PC-3 (cell line): ENCODE data around the gene CCSER2.

Experiments
- EZH2 ChIP-seq: fragments of 300-600 bp; sonication (generic); IDR thresholded peaks from one replicate; pipeline ENCODE4 v1.6.1; 2017; ENCODE audit warnings: antibody characterized with exemption, mild to moderate bottlenecking, low read length; ENCODE audit not compliant: unreplicated experiment
- EZH2phosphoT487 ChIP-seq: fragments of 300-600 bp; sonication (generic); IDR thresholded peaks from 2 replicates; pipeline ENCODE4 v1.6.1; 2018; ENCODE audit warnings: mild to moderate bottlenecking, antibody characterized with exemption, low read length, borderline replicate concordance
- TF ChIP-seq, protein P1 (sequence below): fragments of 300-600 bp; sonication (generic); conservative IDR thresholded peaks from 2 replicates; pipeline ENCODE4 v1.5.1; 2017; ENCODE audit warnings: antibody characterized with exemption, low read depth, mild to moderate bottlenecking, low read length

DNA sequence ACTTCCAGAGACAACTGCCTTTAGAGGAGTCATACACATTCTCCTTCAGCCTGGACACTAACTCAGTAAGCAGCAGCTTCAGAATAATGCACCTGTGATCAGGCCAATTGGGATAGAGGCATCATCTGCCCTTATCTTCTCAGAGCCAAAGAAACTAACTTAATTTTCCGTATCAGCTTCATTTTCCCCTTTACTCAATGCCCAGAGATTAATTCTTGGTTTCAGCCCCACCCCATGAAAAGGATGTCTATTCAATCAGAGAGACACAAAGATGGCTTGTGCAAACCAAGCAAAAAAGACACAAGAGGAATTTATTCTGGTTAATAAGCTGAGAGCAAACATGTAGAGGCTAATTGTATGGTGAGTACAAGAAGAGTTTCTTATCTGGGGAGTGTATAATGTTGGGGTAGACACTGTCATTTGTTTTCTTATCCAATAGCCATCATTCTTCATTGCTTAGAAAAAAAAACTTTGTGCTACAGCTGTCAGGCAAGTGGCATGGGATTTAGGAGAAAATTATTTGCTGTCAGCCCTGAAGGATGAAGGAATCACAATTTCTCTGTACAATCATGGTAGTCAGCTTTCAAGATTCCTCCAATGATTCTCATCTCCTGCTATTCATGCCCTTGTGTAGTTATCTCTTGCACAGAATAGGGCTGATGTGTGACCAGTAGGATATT is 38.7 kb upstream of the CCSER2 start:
- TF ChIP-seq EZH2 (no peak), EZH2phosphoT487 (no peak)
- TF ChIP-seq, protein P1, sequence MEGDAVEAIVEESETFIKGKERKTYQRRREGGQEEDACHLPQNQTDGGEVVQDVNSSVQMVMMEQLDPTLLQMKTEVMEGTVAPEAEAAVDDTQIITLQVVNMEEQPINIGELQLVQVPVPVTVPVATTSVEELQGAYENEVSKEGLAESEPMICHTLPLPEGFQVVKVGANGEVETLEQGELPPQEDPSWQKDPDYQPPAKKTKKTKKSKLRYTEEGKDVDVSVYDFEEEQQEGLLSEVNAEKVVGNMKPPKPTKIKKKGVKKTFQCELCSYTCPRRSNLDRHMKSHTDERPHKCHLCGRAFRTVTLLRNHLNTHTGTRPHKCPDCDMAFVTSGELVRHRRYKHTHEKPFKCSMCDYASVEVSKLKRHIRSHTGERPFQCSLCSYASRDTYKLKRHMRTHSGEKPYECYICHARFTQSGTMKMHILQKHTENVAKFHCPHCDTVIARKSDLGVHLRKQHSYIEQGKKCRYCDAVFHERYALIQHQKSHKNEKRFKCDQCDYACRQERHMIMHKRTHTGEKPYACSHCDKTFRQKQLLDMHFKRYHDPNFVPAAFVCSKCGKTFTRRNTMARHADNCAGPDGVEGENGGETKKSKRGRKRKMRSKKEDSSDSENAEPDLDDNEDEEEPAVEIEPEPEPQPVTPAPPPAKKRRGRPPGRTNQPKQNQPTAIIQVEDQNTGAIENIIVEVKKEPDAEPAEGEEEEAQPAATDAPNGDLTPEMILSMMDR = no peak
